ENCODE measurements around the gene HECTD4. TPM values are rescaled to one million over a fixed set of nuclear protein-coding genes. Genes with fewer than 3 reads are reported as not detected.

The HECTD4 gene
- total and polyA plus RNA-seq, 9 of the 15 experiments (the other 6 are each of a cell fraction or from before 2014, with no cell fraction given), result 3.5 to 33.3 (median 13.5) TPM

DNA sequence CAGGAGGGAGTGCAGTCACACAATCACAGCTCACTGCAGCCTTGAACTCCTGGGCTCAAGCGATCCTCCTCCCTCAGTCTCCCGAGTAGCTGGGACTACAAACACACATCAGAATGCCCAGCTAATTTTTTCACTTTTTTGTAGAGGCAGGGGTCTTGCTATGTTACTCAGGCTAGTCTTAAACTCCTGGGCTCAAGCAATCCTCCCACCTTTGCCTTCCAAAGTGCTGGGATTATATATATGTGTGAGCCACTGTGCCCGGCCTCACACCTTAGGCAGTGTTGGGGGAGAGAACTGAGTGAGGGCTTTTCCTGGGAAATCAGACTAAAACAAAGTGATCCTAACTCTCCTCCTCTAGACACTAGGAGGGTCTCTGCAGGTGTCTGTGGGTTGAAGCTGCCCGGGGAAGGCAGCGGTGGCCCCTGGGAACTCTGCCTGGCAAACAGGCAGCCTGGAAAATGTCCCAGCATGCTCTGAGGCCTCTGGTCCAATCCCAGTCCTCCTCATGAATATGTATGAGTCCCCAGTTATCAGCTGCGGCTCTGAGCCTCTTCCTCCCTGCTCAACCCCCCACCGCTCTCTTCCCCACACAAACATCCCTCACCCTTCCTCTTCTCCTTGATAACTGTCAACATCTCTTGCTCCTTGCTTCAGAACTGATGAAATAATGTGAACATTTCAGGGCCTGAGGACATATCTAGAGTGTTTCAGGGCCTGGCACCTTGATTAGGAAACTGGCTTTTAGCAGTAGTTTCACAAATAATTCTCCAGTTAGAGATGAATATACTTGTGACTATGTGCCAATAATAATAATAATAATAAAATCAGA, 265.8 kb downstream of the HECTD4 start (continued):
- TF ChIP-seq, protein P1, sequence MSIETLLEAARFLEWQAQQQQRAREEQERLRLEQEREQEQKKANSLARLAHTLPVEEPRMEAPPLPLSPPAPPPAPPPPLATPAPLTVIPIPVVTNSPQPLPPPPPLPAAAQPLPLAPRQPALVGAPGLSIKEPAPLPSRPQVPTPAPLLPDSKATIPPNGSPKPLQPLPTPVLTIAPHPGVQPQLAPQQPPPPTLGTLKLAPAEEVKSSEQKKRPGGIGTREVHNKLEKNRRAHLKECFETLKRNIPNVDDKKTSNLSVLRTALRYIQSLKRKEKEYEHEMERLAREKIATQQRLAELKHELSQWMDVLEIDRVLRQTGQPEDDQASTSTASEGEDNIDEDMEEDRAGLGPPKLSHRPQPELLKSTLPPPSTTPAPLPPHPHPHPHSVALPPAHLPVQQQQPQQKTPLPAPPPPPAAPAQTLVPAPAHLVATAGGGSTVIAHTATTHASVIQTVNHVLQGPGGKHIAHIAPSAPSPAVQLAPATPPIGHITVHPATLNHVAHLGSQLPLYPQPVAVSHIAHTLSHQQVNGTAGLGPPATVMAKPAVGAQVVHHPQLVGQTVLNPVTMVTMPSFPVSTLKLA (conservative IDR thresholded peaks at IDR 0.05), result peak in 1 of 2 experiments; percentile 34; a peak in 1 of 4 replicates
- TF ChIP-seq, protein P2, sequence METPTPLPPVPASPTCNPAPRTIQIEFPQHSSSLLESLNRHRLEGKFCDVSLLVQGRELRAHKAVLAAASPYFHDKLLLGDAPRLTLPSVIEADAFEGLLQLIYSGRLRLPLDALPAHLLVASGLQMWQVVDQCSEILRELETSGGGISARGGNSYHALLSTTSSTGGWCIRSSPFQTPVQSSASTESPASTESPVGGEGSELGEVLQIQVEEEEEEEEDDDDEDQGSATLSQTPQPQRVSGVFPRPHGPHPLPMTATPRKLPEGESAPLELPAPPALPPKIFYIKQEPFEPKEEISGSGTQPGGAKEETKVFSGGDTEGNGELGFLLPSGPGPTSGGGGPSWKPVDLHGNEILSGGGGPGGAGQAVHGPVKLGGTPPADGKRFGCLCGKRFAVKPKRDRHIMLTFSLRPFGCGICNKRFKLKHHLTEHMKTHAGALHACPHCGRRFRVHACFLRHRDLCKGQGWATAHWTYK (CRISPR knock-in tag; IDR thresholded peaks at IDR 0.05), result 0 out of 2 replicates have a peak, but pooled peaks have one; percentile 38
- TF ChIP-seq RFX1 (IDR thresholded peaks at IDR 0.05), result no peak
- peak in 1 of 2 experiments; percentile 91; a peak in 2 of 4 replicates for TF ChIP-seq RCOR1 (IDR thresholded peaks at IDR 0.05; ENCODE audit: borderline replicate concordance in 1 of 2, low read depth in 2 of 2, low read length in 2 of 2)
- peak; percentile 49; the same call in 1 of the 2 replicates for TF ChIP-seq CEBPG (CRISPR knock-in tag; IDR thresholded peaks at IDR 0.05)
- TF ChIP-seq CEBPG (tag; conservative IDR thresholded peaks at IDR 0.05 in 1 of 2, IDR thresholded peaks at IDR 0.05 in 1 of 2), result peak; percentile 74 to 83
- TF ChIP-seq, protein P3, sequence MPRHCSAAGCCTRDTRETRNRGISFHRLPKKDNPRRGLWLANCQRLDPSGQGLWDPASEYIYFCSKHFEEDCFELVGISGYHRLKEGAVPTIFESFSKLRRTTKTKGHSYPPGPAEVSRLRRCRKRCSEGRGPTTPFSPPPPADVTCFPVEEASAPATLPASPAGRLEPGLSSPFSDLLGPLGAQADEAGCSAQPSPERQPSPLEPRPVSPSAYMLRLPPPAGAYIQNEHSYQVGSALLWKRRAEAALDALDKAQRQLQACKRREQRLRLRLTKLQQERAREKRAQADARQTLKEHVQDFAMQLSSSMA (CRISPR knock-in tag; IDR thresholded peaks at IDR 0.05), result 0 out of 2 replicates have a peak, but pooled peaks have one; percentile 36
- no peak for TF ChIP-seq TRIM28 (IDR thresholded peaks at IDR 0.05)
- TF ChIP-seq, protein P4, sequence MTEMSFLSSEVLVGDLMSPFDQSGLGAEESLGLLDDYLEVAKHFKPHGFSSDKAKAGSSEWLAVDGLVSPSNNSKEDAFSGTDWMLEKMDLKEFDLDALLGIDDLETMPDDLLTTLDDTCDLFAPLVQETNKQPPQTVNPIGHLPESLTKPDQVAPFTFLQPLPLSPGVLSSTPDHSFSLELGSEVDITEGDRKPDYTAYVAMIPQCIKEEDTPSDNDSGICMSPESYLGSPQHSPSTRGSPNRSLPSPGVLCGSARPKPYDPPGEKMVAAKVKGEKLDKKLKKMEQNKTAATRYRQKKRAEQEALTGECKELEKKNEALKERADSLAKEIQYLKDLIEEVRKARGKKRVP (CRISPR knock-in tag; IDR thresholded peaks at IDR 0.05), result peak; percentile 26; the same call in 1 of the 2 replicates
- no peak for TF ChIP-seq FOS (IDR thresholded peaks at IDR 0.05; ENCODE audit: extremely low read depth, insufficient read length)
- peak; percentile 28 for TF ChIP-seq TAF1 (IDR thresholded peaks at IDR 0.05; ENCODE audit: control insufficient read depth, extremely low read depth, insufficient read depth, low read length, severe bottlenecking)
- peak; percentile 67 for TF ChIP-seq POLR2B (IDR thresholded peaks at IDR 0.05; ENCODE audit: low read depth, partially characterized antibody)
- no peak for TF ChIP-seq ILK (tag; IDR thresholded peaks at IDR 0.05; ENCODE audit: borderline replicate concordance, low read depth)
- TF ChIP-seq SOX6 (IDR thresholded peaks at IDR 0.05), result peak; percentile 12; the same call in 1 of the 2 replicates
- TF ChIP-seq SMARCC2 (IDR thresholded peaks at IDR 0.05; ENCODE audit: low read depth), result no peak
- peak; percentile 90 for TF ChIP-seq SPI1 (IDR thresholded peaks at IDR 0.05; ENCODE audit: borderline replicate concordance, low read depth, low read length)
- peak; percentile 54 for TF ChIP-seq TBP (optimal IDR thresholded peaks at IDR 0.05; ENCODE audit: low read depth, low read length)
- no peak; the same call in 1 of the 2 replicates for TF ChIP-seq MCM2 (IDR thresholded peaks at IDR 0.05; ENCODE audit: low read depth)
- peak; percentile 59 for TF ChIP-seq RBFOX2 (IDR thresholded peaks at IDR 0.05; ENCODE audit: low read depth, low read length)
- peak in 1 of 2 experiments; percentile 72; a peak in 2 of 4 replicates for TF ChIP-seq HDAC1 (IDR thresholded peaks at IDR 0.05)
- TF ChIP-seq MAZ (CRISPR knock-in tag; conservative IDR thresholded peaks at IDR 0.05 in 1 of 2, IDR thresholded peaks at IDR 0.05 in 1 of 2), result peak; percentile 77 to 79; a peak in 3 of 4 replicates
- 0 out of 2 replicates have a peak, but pooled peaks have one; percentile 44 for TF ChIP-seq TCF7 (IDR thresholded peaks at IDR 0.05; ENCODE audit: borderline replicate concordance)
- no peak for TF ChIP-seq DACH1 (IDR thresholded peaks at IDR 0.05; ENCODE audit: partially characterized antibody)
- 0 out of 2 replicates have a peak, but pooled peaks have one; percentile 64 for TF ChIP-seq ZEB2 (IDR thresholded peaks at IDR 0.05)

Measured in K562 (cell line).